COR-L47 (cell line): Measurements from ENCODE around the gene RER1.

Experiments used
- DNase-seq: peaks from one replicate; lab custom pipeline; 2025; lab: John Stamatoyannopoulos, UW

RER1 gene

DNA sequence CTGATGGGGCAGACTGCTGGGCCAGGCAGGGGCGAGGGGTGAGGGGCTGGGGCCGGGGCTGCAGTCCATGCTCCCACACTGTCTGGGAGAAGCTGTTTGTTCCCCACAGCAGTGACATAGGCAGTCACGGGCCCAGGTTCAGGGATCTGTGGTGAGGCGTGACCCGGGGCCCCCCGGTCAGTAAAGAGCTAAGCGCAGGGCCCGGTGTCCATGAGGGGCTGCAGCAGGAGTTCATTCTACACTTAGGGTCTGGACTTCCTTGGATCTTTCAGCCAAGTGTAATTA lies 16.3 kb downstream of the RER1 start:
- DNase-seq: no peak

DNA sequence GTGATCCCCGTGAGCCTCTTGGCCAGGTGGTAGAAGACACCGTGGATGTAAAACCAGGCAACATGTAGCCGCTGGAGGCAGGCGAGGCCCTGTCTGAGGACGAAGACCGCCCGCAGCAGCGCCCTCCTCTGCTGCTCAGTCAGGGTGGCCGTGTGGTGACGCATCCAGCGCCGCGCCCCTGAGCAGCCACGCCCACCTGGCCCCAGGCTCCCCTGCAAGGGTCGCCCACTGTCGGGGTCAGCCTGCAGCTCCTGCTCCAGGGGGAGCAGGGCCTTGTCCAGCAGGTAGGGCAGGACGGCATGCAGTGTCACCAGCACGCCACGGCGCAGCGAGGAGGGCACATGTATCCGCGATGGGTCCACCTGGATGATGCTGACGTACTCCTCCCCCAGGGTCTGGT lies 16.8 kb downstream of the RER1 start:
- no peak for DNase-seq

DNA sequence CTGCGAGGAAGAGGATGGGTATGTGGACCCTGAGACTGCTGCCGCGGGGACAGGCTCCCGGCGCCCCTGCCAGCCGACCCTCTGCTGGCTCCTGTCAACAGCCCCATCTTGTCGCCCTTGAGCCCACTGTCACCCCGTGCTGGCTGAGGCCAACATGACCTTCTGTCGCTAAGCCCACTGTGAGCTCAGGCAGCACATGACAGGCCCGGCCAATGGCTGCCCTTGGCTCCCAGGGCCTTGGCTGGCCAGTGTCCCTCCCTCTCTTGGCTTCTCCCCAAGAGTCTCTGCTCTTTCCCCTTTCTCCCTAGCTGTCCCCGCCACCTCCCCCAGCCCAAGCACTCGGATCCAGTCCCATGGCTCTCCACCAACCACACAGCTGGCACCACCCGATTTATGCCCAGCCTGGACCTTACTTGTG lies 17.2 kb downstream of the RER1 start:
- DNase-seq: no peak

DNA sequence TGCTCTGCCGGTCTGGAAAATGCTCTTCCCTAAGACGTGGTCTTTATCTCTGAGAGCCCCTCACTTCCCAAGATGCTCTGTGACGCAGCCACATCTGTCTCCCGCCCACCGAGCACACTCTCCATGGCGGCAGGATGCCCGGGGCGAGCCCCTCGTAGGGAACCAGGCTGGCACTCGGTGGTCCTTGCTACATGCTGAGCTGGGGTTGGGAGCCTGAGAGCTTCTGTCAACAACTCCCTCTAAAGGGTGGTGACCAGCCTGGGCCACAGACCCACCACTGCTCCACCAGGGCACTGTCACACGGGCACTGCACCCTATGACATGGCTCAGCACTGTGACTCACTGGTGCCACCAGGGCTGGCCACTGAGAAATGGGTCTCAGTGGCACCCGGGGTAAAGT lies 18.1 kb downstream of the RER1 start:
- DNase-seq: no peak

DNA sequence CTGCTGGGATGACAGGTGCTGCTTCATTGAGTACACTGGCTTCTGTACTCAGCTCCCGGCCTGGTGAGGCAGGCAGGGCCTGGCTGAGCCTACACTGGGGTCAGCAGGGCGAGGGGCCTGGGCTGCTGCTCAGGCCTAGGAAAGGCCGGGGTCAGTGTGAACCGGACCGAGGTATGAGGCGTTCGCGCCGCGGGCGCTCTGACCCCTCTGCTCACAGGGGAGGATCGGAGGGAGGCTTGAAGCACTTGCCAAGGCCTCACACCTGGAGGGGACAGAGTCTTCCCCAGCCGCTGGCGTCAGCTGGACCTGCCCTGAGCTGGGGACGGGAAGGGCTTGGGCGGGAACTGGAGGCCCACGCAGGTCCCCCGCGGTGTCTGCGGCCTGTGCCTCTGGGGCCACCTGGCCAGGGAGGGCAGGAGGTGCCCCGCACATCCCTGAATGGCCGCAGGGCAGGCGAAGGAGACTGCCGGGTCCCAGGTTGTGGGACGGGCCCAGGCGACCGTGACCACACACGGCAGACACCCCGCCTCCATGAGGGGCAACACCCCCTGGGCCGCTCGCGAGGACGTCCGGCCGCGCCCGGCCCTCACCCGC lies 20.3 kb downstream of the RER1 start:
- no peak for DNase-seq

DNA sequence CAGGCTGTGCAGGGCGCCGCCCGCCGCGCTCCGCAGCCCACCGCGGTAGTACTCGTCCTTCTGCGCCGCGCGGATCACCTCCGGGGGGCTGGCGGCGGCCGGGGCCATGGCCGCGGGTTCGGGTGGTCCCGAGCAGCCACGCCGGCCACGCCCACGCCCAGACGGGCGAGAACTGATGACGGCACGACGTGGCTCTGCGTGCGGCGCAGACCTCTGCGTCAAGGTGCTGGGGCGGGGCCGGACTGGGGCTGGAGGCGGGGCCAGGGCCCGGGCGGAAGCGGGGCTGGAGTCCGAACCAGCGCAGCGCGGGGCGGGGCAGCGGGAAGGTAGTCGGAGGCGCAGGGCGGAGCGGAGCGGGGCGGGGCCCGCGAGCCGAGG lies 20.7 kb downstream of the RER1 start, which contains the start of gene PEX10:
Gene PEX10 (minus strand): TSS at position 170 of the 378 bp plus-strand sequence. CDS start 62 bp downstream, at position 108.
- DNase-seq: peak; percentile 96

DNA sequence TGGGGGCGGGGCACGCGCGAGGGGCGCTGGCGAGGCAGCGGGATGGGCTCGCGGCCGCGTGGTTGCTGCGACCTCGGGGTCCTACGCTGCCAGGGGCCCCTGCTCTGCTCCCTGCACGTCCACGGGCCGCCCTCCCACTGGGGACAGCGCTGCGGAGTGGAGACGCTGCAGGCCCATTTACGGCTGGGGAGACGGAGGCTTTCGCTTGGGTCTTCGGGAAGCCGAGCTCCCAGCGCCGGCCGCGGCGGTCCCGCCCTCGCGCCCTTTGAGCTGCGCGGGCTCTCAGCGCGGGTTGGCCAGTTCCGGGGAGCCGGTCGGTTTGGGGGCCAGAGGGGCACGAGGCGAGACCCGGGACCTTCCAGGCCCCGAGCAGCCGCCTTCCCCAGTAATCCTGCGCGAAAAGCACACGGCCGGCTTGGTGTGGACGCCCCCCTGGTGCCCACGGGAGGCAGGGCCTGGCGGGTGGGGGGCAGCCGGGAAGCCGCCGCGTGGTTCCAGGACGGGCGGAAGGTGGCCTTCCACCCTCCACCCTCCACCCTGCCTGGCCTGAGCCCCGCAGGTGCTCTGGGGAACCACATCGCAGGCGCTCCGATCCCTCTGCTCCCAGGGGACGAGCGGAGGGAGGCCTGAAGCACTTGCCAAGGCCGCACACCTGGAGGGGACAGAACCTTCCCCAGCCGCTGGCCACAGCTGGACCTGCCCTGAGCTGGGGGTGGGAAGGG lies 21.3 kb downstream of the RER1 start:
- DNase-seq: peak; percentile 76

DNA sequence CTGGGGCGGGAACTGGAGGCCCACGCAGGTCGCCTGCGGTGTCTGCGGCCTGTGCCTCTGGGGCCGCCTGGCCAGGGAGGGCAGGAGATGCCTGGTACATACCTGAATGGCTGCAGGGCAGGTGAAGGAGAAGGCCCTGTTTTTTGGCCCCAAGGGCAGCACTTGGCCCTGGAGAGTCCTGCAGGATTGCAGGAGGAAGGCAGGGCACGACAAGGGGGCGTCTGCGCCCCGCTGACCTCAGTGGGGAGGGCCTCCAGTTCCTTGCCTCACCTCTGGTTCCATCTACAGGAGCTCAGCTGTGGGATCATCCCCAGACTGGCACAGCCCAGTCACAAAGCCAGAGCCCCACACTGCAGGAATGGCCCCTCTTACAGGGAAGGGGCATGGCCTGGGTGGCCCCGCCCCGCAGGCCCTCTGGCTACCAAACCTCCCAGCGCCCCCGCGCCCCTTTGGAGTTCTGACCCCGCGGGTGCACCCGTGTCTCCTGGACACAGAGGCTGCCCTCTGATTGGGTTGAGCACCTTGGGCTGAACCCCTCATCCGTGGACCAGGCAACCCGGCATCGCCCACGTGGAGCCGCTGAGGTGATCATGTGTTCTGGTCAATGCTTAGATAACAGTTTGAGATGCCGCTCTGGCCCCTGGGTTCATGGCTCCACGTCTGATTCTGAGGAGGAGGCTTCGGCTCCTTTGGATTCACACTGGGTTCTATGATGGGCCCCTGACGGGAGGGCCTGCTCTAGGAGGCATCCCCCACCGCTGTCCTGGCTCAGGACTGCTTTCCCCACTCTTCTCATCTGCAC lies 22.1 kb downstream of the RER1 start:
- no peak for DNase-seq

DNA sequence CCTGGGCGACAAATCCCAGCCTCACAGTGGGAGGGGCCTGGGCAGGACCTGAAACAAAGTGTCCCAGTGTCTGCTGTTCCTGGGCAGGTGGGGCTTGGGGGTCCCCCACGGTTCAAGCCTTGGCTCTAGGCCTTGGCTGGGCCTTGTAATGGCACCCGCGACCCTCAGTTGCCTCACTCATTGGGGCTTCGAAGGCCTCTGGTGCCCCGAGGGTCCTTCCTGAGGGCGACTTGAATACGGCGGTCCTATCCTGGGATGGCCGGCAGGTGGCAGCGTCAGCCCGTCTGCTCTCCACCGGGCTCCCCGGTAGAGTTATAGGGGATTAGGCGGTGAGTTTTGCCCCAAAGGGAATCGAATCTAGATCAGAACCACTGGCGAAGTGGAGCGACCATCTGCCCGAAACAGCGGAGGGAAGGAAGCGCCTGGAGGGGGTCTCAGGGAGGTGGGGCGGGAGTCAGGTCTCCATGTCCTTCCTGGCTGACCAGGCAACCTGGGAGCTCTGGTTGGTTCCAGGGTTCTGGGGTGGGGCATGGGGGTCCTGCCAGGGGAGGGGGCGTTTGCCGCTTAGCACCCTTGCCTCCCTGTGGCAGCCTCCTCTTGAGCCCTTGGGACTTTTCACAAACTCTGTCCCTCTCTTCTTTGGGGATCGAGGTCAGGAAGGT lies 22.8 kb downstream of the RER1 start:
- DNase-seq: peak; percentile 54

DNA sequence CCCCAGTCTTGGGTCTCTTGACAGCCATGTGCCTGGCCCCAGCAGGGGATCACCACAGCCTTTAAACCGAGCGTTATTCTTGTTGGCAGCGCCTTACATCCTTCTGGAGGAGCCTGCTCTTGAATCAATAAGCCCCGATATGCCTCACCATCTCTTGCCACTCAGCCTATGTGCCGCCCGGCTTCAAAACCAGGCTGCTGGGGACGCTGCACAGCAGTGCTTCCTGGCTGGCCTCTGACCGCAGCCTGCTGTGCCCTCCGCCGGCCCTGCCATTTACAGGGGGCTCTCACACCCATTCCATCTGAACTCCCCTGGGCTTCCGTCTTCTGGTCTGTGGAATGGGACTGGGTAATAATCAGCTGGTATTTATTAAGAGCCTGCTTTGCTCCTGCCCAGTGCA lies 23.7 kb downstream of the RER1 start:
- no peak for DNase-seq

DNA sequence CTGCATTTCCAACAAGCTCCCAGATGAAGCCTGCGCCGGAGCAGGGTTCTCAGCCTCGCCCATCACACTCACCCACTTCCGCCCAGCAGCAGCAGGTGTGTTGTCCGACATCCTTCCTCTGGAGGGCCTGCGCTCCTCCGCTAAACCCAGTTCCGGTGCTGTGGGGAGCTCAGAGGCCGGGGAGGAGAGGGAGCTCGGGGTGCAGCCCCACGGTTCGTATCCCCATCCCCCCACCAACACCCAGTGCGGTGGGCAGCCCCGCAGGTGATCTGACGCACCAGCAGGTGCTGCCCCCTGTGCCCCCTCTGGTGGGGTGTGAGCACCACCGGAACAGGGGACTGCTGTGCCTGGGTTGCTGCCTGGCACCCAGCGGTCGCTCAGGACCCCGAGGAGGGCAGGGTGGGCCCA lies 24.2 kb downstream of the RER1 start:
- DNase-seq: peak; percentile 48

DNA sequence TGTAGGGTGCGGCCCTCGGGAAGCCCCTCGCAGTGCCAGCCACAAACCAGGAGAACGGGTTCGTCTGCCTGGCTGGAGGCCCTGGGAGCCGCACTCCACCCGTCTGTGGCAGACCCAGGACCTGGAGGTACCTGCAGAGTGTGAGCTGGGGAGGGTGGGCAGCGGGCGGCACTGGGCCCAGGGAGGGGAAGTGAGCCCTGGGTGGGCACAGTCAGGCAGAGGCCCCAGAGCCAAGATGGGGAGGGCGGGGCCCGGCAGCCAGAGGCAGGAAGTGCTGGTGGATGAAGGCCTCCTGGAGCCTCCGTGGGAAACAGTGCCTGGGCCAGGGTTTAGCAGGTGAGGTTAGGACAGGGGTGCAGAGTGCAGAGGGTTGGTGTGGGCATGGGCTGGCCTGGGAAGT lies 24.8 kb downstream of the RER1 start:
- DNase-seq: peak; percentile 55

DNA sequence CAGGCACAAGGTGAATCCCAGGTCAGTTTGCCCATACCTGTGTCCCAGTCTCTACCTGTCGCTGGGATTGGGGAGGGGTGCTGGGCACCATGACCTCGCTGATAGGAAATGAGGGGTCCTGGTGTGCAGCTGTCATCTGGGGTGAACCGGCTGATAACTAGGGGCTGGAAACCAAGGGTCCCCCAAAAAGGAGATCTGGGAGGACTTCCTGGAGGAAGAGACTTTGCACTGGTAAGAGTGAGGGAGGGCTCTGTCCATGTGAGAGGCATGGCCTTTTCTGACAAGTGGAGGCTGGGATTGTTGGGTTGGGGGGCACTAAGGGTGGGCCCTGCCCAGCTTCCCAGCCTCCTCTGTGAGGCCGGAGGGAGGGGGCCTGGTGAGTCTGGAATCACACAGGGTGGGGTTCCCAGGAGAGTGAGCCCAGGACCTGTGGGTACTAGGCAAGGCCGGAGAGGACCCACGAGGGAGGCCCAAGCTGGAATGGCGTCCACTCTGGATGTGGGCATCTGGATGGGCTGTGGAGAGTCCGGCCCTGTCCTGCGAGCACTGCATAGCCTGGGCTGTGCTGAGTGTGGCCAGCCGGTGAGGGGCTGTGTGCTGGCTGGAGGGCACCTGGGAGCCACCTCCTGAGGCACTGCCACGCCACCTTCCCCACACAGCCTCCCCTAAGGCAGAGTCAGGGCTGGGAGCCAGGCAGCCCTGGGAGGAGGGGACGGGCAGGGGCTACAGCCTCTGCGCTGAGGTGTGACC lies 25.6 kb downstream of the RER1 start:
- DNase-seq: no peak

DNA sequence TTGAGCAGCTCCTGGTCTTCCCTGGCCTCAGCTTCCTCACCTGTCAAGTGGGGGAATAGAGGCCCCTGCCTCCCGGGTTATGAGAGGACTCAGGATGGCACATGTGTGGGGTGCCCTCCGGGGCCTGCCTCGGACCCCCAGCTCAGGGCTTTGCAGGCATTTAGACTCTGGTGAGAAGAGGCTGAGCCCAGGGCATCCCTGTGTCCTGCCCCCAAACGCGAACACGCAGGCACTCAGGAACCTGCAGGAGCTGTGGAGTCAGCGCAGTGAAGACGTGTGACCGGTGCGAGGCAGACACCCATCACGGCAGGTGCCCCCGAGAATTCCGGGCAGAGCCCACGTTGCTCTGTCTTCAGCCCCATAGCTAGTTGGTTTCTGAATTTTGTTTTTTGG lies 26.2 kb downstream of the RER1 start:
- no peak for DNase-seq

DNA sequence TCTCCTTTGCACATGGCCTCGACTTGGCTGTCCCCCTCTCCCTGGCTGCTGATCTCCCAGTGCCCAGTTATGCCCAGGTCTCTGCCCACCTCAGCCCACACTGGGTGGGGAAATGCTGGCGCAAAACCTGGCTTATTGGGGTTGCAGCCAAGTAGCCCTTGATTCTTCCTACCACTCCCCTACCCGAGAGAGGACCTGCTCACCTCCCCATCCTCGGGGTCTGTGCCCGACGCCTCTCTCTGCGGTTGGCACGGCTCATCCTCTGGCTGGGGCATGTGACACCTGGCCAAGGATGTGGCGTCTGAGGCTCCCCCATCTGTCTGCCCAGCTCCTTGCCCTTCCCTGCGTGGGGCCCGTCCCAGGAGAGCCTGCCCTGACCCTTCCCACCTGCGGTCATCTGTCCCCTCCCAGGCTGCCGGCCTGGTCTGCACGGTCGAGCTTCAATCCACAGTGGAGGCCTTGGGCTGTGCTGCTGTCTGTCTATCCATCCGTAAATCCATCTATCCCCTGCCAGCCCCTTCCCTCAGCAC lies 27.2 kb downstream of the RER1 start:
- DNase-seq: no peak

DNA sequence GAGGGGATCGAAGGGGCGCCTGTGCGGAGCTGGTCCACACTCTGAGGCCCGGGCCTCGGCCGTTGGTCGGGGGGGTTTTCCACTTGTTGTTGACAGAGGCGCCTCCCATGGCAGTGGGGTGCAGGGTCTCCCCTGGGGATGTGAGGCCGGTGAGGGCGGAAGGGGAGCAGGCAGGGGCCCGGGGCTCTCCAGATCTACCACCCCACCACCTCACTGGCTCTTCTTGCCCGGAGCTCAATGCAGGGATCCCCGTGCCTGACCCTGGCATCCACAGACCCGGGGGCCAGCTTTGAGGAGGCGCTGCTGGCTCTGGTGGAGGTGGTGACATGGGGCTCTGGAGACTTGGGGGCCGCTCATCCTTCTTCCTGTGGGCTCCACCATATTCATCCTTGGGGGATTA lies 27.8 kb downstream of the RER1 start:
- DNase-seq: no peak

DNA sequence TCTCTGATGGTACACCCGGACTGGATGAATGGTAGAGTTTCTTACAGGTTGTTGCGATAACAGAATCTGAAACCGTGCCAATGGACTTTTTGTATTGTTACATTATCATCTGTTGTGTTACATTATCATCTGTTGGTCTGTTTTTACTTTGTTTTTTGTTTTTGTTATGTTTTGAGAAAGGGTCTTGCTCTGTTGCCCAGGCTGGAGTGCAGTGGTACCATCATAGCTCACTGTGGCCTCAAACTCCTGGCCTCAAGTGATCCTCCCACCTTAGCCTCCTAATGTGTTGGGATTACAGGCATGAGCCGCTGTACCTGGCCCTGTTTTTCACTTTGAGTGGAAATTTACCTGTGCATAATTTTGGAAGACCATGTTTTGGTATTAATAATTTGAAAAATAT lies 30.9 kb downstream of the RER1 start:
- DNase-seq: no peak

DNA sequence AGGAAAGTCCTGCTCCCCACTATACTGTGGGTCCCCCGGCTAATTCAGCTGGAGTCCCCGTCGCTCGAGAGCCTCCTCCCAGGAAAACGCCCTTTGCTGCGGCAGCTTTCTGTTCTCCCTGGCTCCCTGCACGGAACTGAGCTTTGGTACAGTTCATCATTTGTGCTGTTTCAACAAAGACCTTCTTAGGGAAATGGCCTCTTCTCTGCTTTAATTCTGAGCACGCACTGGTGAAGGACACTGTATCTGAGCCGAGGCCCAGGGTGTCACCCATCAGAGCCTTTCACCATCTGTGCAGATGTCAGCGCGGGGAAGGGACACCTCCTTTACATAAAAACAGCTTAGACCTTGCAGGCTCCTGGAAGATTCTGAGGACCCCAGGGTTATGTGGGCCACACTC lies 34.3 kb downstream of the RER1 start:
- no peak for DNase-seq

DNA sequence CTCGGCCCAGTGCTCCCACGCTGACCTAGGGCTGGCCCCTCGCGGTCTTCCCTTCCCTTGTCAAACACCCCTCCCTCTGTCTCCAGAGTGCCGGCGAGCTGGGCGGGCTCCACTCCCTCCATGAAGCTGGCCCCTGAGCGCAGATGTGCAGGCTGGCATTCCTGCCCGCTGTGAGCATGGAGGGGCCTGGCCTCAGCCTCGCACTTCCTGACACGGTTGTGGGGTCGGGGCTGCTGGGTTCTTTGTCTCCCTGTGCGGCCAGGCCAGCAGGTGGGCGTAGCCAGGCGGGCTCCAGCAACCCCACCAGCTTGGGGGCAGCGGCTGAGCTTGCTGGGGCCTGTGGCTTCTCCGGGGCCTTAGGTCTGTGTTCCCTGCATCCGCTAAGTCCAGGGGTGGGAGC lies 34.9 kb downstream of the RER1 start:
- no peak for DNase-seq

DNA sequence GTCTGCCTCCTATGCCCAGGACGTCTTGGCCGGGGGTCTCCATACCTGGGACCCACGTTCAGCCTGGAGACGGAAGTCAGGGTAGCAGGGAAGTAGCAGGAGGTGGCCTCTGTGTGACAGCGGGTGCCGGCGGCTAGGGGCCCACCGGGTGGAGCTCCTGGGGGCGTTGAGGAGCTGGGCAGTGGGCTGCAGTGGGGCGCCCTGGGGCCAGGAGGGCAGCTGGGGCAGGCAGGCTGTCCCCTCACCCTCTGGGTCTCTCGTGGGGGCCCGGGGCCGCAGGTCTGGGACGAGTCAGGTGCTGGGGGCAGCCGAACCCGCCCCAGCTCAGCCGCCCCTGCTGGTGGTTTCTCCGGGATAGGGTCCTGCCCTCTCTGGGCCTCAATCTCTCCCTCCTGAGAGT lies 35.4 kb downstream of the RER1 start:
- DNase-seq: no peak

DNA sequence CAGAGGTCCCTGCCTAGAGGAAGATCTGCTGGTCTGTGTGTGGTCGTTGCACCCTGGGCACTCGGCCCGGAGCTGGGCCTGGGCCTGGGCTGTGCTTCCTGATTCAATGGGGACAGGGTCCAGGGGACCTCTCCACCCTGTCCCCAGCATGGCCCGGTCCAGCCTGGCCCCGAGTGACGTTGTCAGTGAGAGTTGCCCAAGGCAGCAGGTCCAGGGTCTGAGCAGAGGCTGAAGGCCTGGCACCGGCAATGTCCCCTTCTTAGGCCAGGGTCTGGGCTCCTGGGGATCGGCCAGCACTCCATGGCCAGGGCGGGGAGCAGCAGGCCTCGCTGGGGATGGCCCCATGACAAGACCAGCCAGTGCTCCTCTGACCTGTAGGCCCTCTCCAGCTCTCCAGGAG lies 36.3 kb downstream of the RER1 start:
- no peak for DNase-seq

DNA sequence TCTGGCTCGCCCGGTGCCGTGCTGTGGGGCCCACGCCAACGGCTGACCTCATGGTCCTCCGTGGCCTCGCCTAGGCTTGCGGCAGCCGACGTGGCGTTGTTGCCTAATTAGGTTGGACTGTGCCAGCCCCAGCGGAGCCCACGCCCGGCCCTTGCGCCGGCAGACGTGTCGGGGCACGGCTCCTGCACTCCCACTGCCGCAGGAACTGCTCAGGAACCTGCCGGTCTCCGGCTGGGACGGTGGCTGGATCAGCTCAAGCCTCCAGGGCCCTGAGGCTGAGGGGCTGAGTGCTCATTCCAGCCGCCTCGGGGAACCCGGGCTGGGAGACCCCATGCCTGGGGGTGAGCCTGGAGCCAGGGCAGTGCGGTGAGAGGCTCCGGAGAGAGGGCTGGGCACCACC lies 36.8 kb downstream of the RER1 start:
- DNase-seq: no peak
